ENCODE results near the gene AMER2.

The AMER2 gene

GRCh38 chr13:25149711-25150110, 22.4 kb downstream of the AMER2 start:
- no peak for DNase-seq (ENCODE audit: low read depth in 2 of 2)

- DNase-seq (ENCODE audit: low read depth in 2 of 2), result no peak
These were observed 23.7 kb downstream of the AMER2 start for GRCh38 chr13:25148402-25148771.

- no peak for DNase-seq (ENCODE audit: low read depth in 2 of 2)
These were observed 24.3 kb downstream of the AMER2 start for GRCh38 chr13:25147638-25148401.

- DNase-seq (ENCODE audit: low read depth in 2 of 2), result no peak
These were observed 28.4 kb downstream of the AMER2 start for GRCh38 chr13:25143706-25144105.

GRCh38 chr13:25141042-25141441, 31.0 kb downstream of the AMER2 start:
- no peak for DNase-seq (ENCODE audit: low read depth in 2 of 2)

GRCh38 chr13:25137788-25138115, 34.3 kb downstream of the AMER2 start:
- no peak for DNase-seq (ENCODE audit: low read depth in 2 of 2)

GRCh38 chr13:25136880-25137787, 35.0 kb downstream of the AMER2 start:
- no peak for DNase-seq (ENCODE audit: low read depth in 2 of 2)

GRCh38 chr13:25135896-25136295, 36.2 kb downstream of the AMER2 start:
- DNase-seq (ENCODE audit: low read depth in 2 of 2), result no peak

- DNase-seq (ENCODE audit: low read depth in 2 of 2), result no peak
These were observed 39.2 kb downstream of the AMER2 start for GRCh38 chr13:25132751-25133390.

- DNase-seq (ENCODE audit: low read depth in 2 of 2), result no peak
These were observed 40.1 kb downstream of the AMER2 start for GRCh38 chr13:25131881-25132420.

GRCh38 chr13:25130944-25131343, 41.1 kb downstream of the AMER2 start:
- DNase-seq (ENCODE audit: low read depth in 2 of 2), result no peak

GRCh38 chr13:25118378-25118905, 53.6 kb downstream of the AMER2 start:
- DNase-seq (ENCODE audit: low read depth in 2 of 2), result no peak

GRCh38 chr13:25117312-25117711, 54.8 kb downstream of the AMER2 start:
- no peak for DNase-seq (ENCODE audit: low read depth in 2 of 2)

- no peak for DNase-seq (ENCODE audit: low read depth in 2 of 2)
These were observed 56.0 kb downstream of the AMER2 start for GRCh38 chr13:25116044-25116443.

- peak; percentile 42 to 47 for DNase-seq (ENCODE audit: low read depth in 2 of 2)
These were observed 57.9 kb downstream of the AMER2 start for GRCh38 chr13:25114220-25114619.

GRCh38 chr13:25112695-25113255, 59.3 kb downstream of the AMER2 start:
- no peak for DNase-seq (ENCODE audit: low read depth in 2 of 2)
